DND-41 (cell line): ENCODE results near the gene LRRC8A.

Source experiments
- ATAC-seq: fragments of 200-7000 bp; cut with Tn5 transposase; 3 replicates; pipeline ENCODE4 v1.9.1; 2021; ENCODE audit warnings: low read depth; ENCODE audit not compliant: insufficient read depth
- DNase-seq: peaks from one replicate; pipeline ENCODE4 v3.0.0-alpha.2; 2020
- H2AFZ ChIP-seq: 2 replicates; pipeline ENCODE4 v1.6.0; 2012; ENCODE audit warnings: low read depth, low read length
- H3K27ac ChIP-seq: 2 replicates; pipeline ENCODE4 v1.5.1; 2012; ENCODE audit warnings: low read length, inconsistent platforms
- H3K27me3 ChIP-seq: fragments of 200-600 bp; sonication (generic); 2 replicates; pipeline ENCODE4 v1.6.0; 2012; ENCODE audit warnings: low read length, mild to moderate bottlenecking, inconsistent platforms; ENCODE audit not compliant: insufficient read depth, poor library complexity
- H3K36me3 ChIP-seq: 2 replicates; pipeline ENCODE4 v1.5.1; 2012; ENCODE audit warnings: low read length, inconsistent platforms; ENCODE audit not compliant: insufficient read depth
- H3K4me1 ChIP-seq: 2 replicates; pipeline ENCODE4 v1.5.1; 2012; ENCODE audit warnings: mild to moderate bottlenecking, low read length; ENCODE audit not compliant: insufficient read depth
- H3K4me2 ChIP-seq: 2 replicates; pipeline ENCODE4 v1.6.0; 2012; ENCODE audit warnings: mild to moderate bottlenecking, moderate library complexity, low read length, inconsistent platforms; ENCODE audit not compliant: insufficient read depth
- H3K4me3 ChIP-seq, 2 experiments: fragments of 200-600 bp in 1 of 2; shearing (Covaris generic) in 1 of 2; 2 replicates each; pipeline ENCODE4 v1.5.1; 2012 to 2016; ENCODE audit warnings: inconsistent platforms in 2 of 2, low read length in 2 of 2, mild to moderate bottlenecking in 2 of 2, low read depth in 1 of 2, moderate library complexity in 1 of 2
- H3K79me2 ChIP-seq: 2 replicates; pipeline ENCODE4 v1.6.0; 2012; ENCODE audit warnings: low read length, inconsistent platforms; ENCODE audit not compliant: insufficient read depth
- H3K9ac ChIP-seq: 2 replicates; pipeline ENCODE4 v1.6.0; 2012; ENCODE audit warnings: low read depth, mild to moderate bottlenecking, inconsistent platforms, low read length, moderate library complexity
- H3K9me3 ChIP-seq: 2 replicates; pipeline ENCODE4 v1.5.1; 2012; ENCODE audit warnings: low read length, moderate library complexity, mild to moderate bottlenecking, inconsistent platforms; ENCODE audit not compliant: insufficient read depth, severe bottlenecking
- H4K20me1 ChIP-seq: 2 replicates; pipeline ENCODE4 v1.6.0; 2012; ENCODE audit warnings: low read length; ENCODE audit not compliant: insufficient read depth
- EZH2 ChIP-seq: IDR thresholded peaks from 3 replicates; pipeline ENCODE4 v1.6.1; 2012; ENCODE audit warnings: borderline replicate concordance, low read depth, mild to moderate bottlenecking, moderate library complexity, low read length, inconsistent platforms; ENCODE audit not compliant: severe bottlenecking
- TF ChIP-seq, protein P1 (sequence below): IDR thresholded peaks from 2 replicates; pipeline ENCODE4 v1.5.1; 2012; ENCODE audit warnings: borderline replicate concordance, low read length, moderate library complexity, mild to moderate bottlenecking; ENCODE audit not compliant: poor library complexity, severe bottlenecking; ENCODE audit errors: extremely low read depth

LRRC8A gene

DNA sequence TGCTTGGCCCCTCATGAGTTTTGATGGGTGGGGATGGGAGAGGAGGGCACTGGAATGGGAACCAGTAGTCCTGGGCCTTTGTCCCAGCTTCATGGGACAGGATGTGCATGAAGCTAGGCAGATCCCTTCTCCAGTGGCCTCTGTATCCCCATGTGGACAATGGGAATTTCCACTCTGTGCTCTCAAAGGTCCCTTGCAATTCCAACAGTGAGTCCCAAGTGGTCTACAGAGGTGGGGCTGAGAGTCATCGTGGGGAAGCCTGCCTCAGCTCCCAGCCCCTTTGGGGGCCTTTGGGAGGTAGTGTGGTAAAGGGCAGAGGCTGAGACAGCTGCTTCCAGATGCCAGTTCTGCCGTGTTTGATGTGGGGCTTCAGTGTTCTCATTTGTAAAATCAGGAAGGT is 37.0 kb downstream of the LRRC8A start:
- ATAC-seq: no peak
- Histone ChIP-seq H3K27me3 (no peaks in the 10 kb centered on the region), H3K9me3 (no peaks in the 10 kb centered on the region), H4K20me1 (0 out of 2 replicates have a peak, but pooled peaks cover 2% of the 10 kb centered on the region), H3K4me3 (no peak overlapping the region), H3K36me3 (peaks cover 34% of the 10 kb centered on the region), H3K79me2 (no peaks in the 10 kb centered on the region), H3K4me1 (no peaks in the 10 kb centered on the region), H3K27ac (no peak overlapping the region), H3K9ac (no peak overlapping the region), H2AFZ (no peak overlapping the region), H3K4me2 (no peak overlapping the region)
- DNase-seq: no peak
- TF ChIP-seq, protein P1, sequence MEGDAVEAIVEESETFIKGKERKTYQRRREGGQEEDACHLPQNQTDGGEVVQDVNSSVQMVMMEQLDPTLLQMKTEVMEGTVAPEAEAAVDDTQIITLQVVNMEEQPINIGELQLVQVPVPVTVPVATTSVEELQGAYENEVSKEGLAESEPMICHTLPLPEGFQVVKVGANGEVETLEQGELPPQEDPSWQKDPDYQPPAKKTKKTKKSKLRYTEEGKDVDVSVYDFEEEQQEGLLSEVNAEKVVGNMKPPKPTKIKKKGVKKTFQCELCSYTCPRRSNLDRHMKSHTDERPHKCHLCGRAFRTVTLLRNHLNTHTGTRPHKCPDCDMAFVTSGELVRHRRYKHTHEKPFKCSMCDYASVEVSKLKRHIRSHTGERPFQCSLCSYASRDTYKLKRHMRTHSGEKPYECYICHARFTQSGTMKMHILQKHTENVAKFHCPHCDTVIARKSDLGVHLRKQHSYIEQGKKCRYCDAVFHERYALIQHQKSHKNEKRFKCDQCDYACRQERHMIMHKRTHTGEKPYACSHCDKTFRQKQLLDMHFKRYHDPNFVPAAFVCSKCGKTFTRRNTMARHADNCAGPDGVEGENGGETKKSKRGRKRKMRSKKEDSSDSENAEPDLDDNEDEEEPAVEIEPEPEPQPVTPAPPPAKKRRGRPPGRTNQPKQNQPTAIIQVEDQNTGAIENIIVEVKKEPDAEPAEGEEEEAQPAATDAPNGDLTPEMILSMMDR: no peak
- TF ChIP-seq EZH2: no peak

DNA sequence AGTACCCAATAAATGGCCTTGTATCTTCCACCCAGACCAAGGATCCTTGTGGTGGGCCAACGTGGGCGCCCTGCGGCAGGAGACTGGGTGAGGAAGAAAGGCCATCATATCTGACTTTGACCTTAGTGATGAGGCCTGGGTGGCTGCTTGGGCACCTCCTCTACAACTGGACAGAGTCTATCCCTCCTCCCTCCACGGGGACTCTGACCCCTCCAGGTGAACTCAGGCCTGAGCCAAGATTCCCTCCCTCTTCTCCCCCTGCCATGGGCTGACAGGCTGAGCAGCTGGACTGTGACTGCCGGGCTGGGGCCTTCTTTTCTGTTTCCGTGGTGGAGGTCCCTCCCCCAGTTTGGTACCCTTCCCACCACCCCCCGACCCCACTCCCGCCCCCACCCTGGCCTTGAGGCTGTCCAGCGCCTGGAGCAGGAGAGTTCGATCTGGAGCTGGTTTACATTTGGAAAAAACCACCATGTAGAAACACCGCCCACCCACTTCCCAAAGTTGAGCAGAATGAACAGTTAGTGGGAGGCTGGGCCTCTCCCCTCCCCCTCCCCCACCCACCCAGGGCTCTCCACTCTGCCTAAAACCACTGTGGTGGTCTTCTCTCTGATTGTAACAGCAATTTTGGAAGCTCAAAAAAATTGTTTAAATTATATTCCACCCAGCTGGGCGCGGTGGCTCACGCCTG is 37.6 kb downstream of the LRRC8A start:
- H3K27ac ChIP-seq: no peak overlapping the region
- H3K4me3 ChIP-seq: no peak overlapping the region
- no peak overlapping the region for H2AFZ ChIP-seq
- H3K9ac ChIP-seq: no peak overlapping the region
- no peaks in the 10 kb centered on the region for H3K79me2 ChIP-seq
- H3K36me3 ChIP-seq: peaks cover 29% of the 10 kb centered on the region
- 0 out of 2 replicates have a peak, but pooled peaks cover 2% of the 10 kb centered on the region for H4K20me1 ChIP-seq
- DNase-seq (no peak), ATAC-seq (no peak)
- TF ChIP-seq, protein P1: no peak
- H3K9me3 ChIP-seq: no peaks in the 10 kb centered on the region
- H3K4me2 ChIP-seq: no peak overlapping the region
- H3K4me1 ChIP-seq: no peaks in the 10 kb centered on the region
- H3K27me3 ChIP-seq: no peaks in the 10 kb centered on the region

DNA sequence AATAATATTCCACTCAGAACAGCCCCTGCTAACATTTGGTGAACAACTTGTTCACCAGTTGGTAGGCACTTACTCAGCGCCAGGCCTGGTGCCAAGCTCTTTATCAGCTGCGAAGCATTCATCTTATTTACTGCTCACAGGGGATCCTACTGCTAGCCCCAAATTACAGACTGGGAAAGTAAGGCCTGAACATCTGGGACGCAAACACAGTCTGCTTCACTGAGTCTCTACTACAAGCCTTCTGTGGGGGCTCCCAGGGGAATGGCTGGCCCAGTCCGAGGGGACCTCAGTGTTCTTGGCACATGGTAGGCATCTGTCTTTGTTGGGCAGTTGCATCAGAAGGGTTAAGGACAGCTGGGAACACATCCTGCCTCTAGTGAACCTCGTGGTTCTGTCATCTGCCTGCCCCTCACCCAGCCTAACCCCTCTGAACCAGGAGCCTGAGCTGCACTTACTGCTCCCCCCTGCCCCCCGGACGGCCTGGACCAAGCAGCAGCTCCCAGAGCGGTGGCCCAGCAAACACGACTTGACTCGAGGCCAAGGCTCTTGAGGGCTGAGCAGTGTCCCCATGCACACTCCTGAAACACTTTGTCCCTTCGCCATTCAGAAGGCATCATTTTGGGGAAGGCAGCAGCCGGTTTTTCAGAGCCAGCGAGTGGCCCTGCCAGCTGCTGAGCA is 38.6 kb downstream of the LRRC8A start, which contains the start of gene PHYHD1:
Gene PHYHD1 (plus strand): TSS at position 602 of the 678 bp plus-strand sequence. CDS start 1,342 bp downstream, outside the sequence.
- Histone ChIP-seq H3K4me1 (no peaks in the 10 kb centered on the region), H3K4me2 (no peak within 1 kb of the TSS), H3K27me3 (no peaks in the 10 kb centered on the region), H3K79me2 (no peaks in the 10 kb centered on the region), H3K36me3 (peaks cover 25% of the 10 kb centered on the region), H2AFZ (no peak within 1 kb of the TSS), H4K20me1 (no peaks in the 10 kb centered on the region), H3K4me3 (no peak within 1 kb of the TSS), H3K9me3 (no peaks in the 10 kb centered on the region), H3K9ac (no peak within 1 kb of the TSS), H3K27ac (no peak within 1 kb of the TSS; the same call in 1 of the 2 replicates)
- no peak for DNase-seq
- TF ChIP-seq, protein P1: no peak
- TF ChIP-seq EZH2: no peak
- 0 out of 3 replicates have a peak, but pooled peaks have one; percentile 35 for ATAC-seq
